ENCODE measurements around the gene UNC93B1. TPM values are rescaled to one million over a fixed set of nuclear protein-coding genes. Genes with fewer than 3 reads are reported as not detected.

The UNC93B1 gene
- total RNA-seq, 1 experiment from 2014 or later: 26.5 TPM

GRCh38 chr11:68027667-68028066, 23.8 kb upstream of the UNC93B1 start:
- Mint-ChIP-seq H3K4me3 (ENCODE audit: unreplicated experiment) (no peak overlapping the region), H3K36me3 (ENCODE audit: insufficient read depth, unreplicated experiment) (peaks cover 9% of the 10 kb centered on the region), H3K27me3 (ENCODE audit: insufficient read depth, unreplicated experiment) (no peaks in the 10 kb centered on the region), H3K9me3 (ENCODE audit: unreplicated experiment) (no peaks in the 10 kb centered on the region), H3K27ac (ENCODE audit: unreplicated experiment) (no peak overlapping the region), H3K4me1 (ENCODE audit: low read depth, unreplicated experiment) (peaks cover 12% of the 10 kb centered on the region)
- H3K36me3 ChIP-seq (ENCODE audit: control insufficient read depth, insufficient read depth, low read length): peaks cover 1% of the 10 kb centered on the region
- intact Hi-C loops (cut with micrococcal nuclease; ENCODE audit: unreplicated experiment): no loop called here
- no peak for DNase-seq
- BruUV-seq (replicated peaks): no TSS peak
- ChIA-PET POLR2A (interaction anchor here (0.8 kb wide), 1 partner anchor 10 kb away, joined by 4 read pairs; no protein-coding TSS in a partner anchor), CTCF (interaction anchor here (0.7 kb wide), 1 partner anchor 14 kb away, joined by 3 read pairs; no protein-coding TSS in a partner anchor)
- no peaks in the 10 kb centered on the region for H3K27me3 ChIP-seq (replicated peaks; ENCODE audit: control insufficient read depth, insufficient read depth, low read length)
- no peak for TF ChIP-seq CTCF (IDR thresholded peaks at IDR 0.05; ENCODE audit: insufficient read depth in 1 of 2, low read depth in 1 of 2, low read length in 1 of 2, severe bottlenecking in 1 of 2, unreplicated experiment in 1 of 2)
- no peaks in the 10 kb centered on the region for H3K9me3 ChIP-seq
- H3K4me3 ChIP-seq (ENCODE audit: low read depth, low read length): no peak overlapping the region
- H3K4me1 ChIP-seq: peaks cover 13% of the 10 kb centered on the region

GRCh38 chr11:68026391-68027105, 22.7 kb upstream of the UNC93B1 start:
- H3K4me3 Mint-ChIP-seq (ENCODE audit: unreplicated experiment): no peak overlapping the region
- H3K36me3 ChIP-seq (ENCODE audit: control insufficient read depth, insufficient read depth, low read length): no peaks in the 10 kb centered on the region
- intact Hi-C loops (cut with micrococcal nuclease; ENCODE audit: unreplicated experiment): no loop called here
- peaks cover 8% of the 10 kb centered on the region for H3K4me1 ChIP-seq
- TF ChIP-seq CTCF (IDR thresholded peaks at IDR 0.05; ENCODE audit: insufficient read depth in 1 of 2, low read depth in 1 of 2, low read length in 1 of 2, severe bottlenecking in 1 of 2, unreplicated experiment in 1 of 2): no peak
- ChIA-PET POLR2A (interaction anchor here (0.8 kb wide), 1 partner anchor 11 kb away, joined by 4 read pairs; no protein-coding TSS in a partner anchor), CTCF (no interaction called here)
- no peak overlapping the region for H3K27ac Mint-ChIP-seq (ENCODE audit: unreplicated experiment)
- no peaks in the 10 kb centered on the region for H3K9me3 Mint-ChIP-seq (ENCODE audit: unreplicated experiment)
- no peaks in the 10 kb centered on the region for H3K9me3 ChIP-seq
- no peak for DNase-seq
- peaks cover 9% of the 10 kb centered on the region for H3K36me3 Mint-ChIP-seq (ENCODE audit: insufficient read depth, unreplicated experiment)
- H3K27me3 Mint-ChIP-seq (ENCODE audit: insufficient read depth, unreplicated experiment): no peaks in the 10 kb centered on the region
- H3K4me1 Mint-ChIP-seq (ENCODE audit: low read depth, unreplicated experiment): peaks cover 8% of the 10 kb centered on the region
- no peak overlapping the region for H3K4me3 ChIP-seq (ENCODE audit: low read depth, low read length)
- no peaks in the 10 kb centered on the region for H3K27me3 ChIP-seq (replicated peaks; ENCODE audit: control insufficient read depth, insufficient read depth, low read length)
- no TSS peak for BruUV-seq (replicated peaks)

GRCh38 chr11:68025047-68025446, 21.1 kb upstream of the UNC93B1 start:
- Mint-ChIP-seq H3K4me3 (ENCODE audit: unreplicated experiment) (no peak overlapping the region), H3K4me1 (ENCODE audit: low read depth, unreplicated experiment) (peaks cover 11% of the 10 kb centered on the region), H3K27ac (ENCODE audit: unreplicated experiment) (no peak overlapping the region), H3K9me3 (ENCODE audit: unreplicated experiment) (no peaks in the 10 kb centered on the region), H3K36me3 (ENCODE audit: insufficient read depth, unreplicated experiment) (peaks cover 1% of the 10 kb centered on the region), H3K27me3 (ENCODE audit: insufficient read depth, unreplicated experiment) (no peaks in the 10 kb centered on the region)
- intact Hi-C loops (cut with micrococcal nuclease; ENCODE audit: unreplicated experiment): no loop called here
- POLR2A ChIA-PET: no interaction called here
- no TSS peak for BruUV-seq (replicated peaks)
- no peak overlapping the region for H3K4me3 ChIP-seq (ENCODE audit: low read depth, low read length)
- H3K36me3 ChIP-seq (ENCODE audit: control insufficient read depth, insufficient read depth, low read length): no peaks in the 10 kb centered on the region
- peaks cover 10% of the 10 kb centered on the region; the same call in 1 of the 2 replicates for H3K4me1 ChIP-seq
- CTCF ChIA-PET: interaction anchor here (0.6 to 1.2 kb wide), 2 partner anchors 13 to 289 kb away, joined by 3 read pairs; no protein-coding TSS in a partner anchor
- no peaks in the 10 kb centered on the region for H3K9me3 ChIP-seq
- H3K27me3 ChIP-seq (replicated peaks; ENCODE audit: control insufficient read depth, insufficient read depth, low read length): no peaks in the 10 kb centered on the region
- peak in 1 of 2 experiments; percentile 59 for DNase-seq
- TF ChIP-seq CTCF (IDR thresholded peaks at IDR 0.05; ENCODE audit: insufficient read depth in 1 of 2, low read depth in 1 of 2, low read length in 1 of 2, severe bottlenecking in 1 of 2, unreplicated experiment in 1 of 2): peak; percentile 30 to 35

Measured in Caco-2 (cell line).